GM18519 (cell line): ENCODE results near the gene SLC25A26.

Experiments
- ATAC-seq: cut with Tn5 transposase; IDR thresholded peaks from one replicate; pipeline ENCODE4 v1.9.1; 2021; ENCODE audit warnings: mild to moderate bottlenecking, moderate library complexity; ENCODE audit not compliant: unreplicated experiment, low FRiP score

SLC25A26 gene

DNA sequence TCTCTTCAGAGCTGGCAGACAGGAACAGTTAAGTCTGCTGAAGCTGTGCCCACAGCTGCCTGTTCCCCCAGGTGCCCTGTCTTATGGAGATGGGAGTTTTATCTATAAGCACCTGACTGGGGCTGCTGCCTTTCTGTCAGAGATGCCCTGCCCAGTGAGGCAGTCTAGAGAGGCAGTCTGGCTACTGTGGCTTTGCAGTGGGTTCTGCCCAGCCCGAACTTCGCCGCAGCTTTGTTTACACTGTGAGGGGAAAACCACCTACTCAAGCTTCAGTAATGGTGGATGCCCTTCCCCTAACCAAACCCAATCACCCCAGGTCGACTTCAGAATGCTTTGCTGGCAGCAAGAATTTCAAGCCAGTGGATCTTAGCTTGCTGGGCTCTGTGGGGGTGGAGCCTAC, 91.2 kb downstream of the SLC25A26 start:
- ATAC-seq = no peak

- ATAC-seq = no peak
Observed at GRCh38 chr3:66314455-66314854, 93.7 kb downstream of the SLC25A26 start.

GRCh38 chr3:66317750-66318376, 97.1 kb downstream of the SLC25A26 start:
- ATAC-seq = no peak

DNA sequence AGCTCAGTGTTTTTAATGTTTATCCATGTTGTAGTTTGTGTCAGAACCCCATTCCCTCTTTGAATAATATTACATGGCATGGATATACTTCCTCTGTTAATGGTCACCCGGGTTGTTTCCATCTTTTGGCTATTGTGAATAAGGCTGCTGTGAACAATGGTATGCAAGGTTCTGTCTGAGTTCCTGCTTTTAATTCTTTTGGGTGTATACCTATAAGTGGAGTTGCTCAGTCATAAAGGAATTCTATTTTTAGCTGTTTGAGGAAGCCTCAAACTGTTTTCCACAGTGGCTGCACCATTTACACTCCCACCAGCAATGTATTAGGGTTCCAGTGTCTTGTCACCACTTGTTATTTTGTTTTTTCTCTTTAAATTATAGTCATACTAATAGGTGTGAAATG, 99.6 kb downstream of the SLC25A26 start:
- ATAC-seq = no peak

GRCh38 chr3:66322436-66322835, 101.6 kb downstream of the SLC25A26 start:
- ATAC-seq = no peak

- no peak for ATAC-seq
Observed at GRCh38 chr3:66326340-66326739, 105.5 kb downstream of the SLC25A26 start.

DNA sequence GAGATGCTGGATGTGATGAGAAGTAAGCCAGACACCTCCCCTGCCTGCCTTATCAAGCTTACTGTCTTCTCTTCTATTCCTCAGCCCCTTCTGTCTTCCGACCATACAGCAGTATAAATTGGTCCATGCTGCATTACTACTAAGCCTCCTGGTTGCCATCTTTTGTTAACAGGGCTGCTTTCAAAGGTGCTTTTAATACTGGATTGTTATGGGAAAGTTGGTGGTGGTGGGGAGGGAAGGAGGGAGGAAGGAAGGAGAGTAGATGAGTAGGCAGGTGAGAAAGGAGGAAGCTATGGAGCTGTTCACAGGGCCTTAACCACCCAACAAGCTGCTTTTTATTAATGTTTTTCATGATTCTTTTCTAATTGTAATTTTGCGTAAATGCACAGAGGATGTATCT, 114.9 kb downstream of the SLC25A26 start:
- ATAC-seq = no peak

- no peak for ATAC-seq
Observed at GRCh38 chr3:66336333-66336766, 115.5 kb downstream of the SLC25A26 start.

GRCh38 chr3:66338927-66339326, 118.1 kb downstream of the SLC25A26 start:
- ATAC-seq = no peak

GRCh38 chr3:66342717-66343356, 122.0 kb downstream of the SLC25A26 start:
- ATAC-seq = no peak

GRCh38 chr3:66344391-66344811, 123.6 kb downstream of the SLC25A26 start:
- ATAC-seq = no peak

DNA sequence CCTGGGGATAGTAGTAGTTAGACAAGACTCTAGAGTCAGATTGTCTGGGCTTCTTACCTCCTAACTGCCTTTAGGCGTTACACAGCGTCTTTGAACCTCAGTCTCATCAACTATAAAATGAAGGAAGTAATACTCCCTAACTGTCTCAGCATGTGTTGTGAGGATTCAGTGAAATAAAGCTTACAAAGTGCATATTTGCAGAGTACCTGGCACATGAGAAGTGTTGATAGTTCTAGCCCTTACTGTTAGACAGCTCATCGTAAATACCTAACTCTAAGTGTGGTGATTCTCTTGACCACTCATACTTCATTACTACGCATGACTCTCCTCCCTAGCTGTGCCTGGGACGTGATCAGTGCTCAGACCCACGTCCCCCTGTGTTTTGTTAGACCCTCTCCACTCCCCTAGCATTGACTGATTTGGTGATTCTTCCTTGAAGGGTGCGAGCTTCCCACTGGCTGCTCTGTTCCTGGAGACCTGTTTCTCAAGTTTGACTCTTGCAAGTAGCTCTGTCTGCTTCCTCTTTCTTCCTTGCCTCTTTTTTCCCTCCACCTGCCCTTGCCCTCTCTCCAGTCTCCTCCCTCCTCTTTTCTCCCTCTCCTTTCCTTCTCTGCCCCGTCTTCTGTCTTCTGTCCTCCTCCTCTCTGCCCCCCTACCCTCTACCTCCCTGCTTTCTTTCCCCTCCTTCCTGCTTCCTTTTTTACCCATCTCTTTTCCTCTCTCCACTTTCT, 124.2 kb downstream of the SLC25A26 start:
- no peak for ATAC-seq

GRCh38 chr3:66348704-66349103, 127.9 kb downstream of the SLC25A26 start:
- no peak for ATAC-seq

DNA sequence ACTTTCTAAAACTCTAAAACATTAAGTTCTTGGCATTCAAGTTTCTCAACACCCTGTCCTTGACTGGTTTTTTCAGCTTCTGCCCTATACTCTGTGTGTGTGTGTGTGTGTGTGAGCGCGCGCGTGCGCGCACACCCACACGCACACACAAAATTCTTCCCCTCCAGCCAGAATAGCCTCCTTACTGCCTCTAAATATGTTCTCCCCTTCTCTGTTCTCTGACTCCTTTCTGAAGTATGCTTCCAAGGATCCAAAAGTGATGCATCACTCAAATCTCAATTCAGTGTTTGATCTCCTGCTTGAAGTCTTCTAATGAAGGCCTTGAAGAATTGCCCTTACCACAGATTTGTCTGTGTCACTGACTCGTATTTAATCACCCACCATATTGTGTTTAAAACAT, 129.8 kb downstream of the SLC25A26 start:
- ATAC-seq = no peak

DNA sequence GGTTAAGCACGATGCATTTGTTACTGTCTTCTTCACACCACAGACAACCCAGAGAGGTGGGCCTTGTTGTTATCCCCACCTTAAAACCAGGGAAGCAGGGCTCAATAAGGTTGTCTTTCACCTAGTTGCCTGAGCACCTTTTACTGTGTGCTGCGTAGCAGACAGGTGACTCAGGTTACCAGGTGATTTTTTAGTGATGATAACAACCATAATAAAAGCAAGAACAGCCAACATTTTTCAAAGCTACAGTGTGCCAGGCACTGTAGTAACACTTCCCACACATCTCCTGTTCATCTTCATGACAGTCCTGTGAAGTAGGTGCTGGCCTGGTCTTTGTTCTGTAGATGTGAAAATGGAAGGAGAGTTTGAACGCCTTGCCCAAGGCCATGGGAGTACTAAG, 132.2 kb downstream of the SLC25A26 start:
- no peak for ATAC-seq

DNA sequence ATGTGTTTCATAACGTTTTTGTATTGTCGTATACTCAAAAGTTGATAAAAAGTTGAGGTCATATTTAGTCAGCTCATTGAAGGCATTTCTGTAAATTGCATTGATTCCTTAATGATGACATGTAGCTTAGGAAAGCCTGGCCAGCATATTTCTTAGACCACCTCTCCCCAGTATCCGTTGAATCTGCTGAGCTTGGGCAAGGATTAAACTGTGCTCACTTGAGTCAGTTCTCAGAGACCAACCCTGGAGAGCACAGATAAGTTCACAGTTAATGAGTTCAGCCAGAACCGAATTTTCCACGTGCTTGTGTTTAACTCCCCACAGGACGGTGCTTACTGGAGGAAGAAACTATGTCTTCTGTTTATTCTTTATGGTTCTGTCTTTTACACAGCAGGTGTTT, 132.7 kb downstream of the SLC25A26 start:
- no peak for ATAC-seq

DNA sequence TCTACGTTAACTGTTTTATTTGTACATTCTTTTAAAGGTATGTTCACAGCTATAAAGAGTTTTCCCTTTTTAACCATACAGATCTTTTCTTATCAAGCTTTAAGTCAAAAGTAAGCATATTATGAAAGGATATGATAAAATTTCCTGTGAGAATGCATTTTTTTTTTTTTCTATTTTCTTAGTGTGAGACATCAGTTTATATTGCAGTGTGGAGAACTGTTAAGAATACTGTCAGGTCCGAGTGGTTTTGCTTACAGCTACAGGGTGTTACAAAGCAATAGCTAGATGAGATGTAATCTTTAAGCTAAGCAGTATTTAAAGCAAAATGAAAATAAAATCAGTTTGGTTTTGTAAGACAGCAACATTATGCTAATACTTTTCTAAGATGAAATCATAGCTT, 133.2 kb downstream of the SLC25A26 start:
- ATAC-seq = no peak

DNA sequence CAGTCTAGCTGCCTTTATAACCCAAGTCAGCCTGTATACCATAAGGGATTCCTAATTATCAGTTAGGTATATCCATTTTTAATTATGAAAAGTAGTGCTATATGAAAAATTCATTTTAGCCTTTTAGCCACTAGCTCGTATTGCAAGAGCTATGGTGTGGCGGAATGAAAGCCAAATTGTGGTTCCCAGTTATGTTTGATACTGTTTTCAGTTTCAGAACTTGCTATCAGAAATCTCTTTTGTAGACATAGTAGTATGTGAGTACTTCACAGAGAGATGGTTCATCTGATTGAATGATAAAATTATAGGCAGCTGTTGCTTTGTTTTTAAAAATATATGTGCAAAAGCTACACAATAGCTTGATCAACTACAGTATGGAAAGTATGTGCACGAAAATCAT, 134.6 kb downstream of the SLC25A26 start:
- peak; percentile 87 for ATAC-seq

DNA sequence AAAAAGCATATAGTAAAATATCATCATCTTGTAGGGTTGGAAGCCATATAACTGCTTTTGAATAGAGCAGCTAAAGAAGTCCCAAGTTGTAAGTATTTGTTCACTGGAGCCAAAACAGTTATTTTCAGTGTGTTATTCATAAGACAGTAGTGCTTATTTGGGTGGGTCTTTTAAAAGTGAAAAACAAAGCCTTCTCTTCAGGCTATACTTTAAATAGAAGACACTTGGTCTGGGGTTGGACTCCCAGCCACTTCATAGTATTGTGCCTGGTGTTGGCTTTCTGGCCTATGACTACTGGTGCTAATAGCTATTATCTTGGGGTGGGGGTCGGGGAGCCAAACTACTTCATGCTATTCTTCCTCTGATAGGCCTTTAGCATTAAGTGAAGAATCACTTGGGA, 135.2 kb downstream of the SLC25A26 start:
- no peak for ATAC-seq

- ATAC-seq = no peak
Observed at GRCh38 chr3:66361356-66361755, 140.6 kb downstream of the SLC25A26 start.

DNA sequence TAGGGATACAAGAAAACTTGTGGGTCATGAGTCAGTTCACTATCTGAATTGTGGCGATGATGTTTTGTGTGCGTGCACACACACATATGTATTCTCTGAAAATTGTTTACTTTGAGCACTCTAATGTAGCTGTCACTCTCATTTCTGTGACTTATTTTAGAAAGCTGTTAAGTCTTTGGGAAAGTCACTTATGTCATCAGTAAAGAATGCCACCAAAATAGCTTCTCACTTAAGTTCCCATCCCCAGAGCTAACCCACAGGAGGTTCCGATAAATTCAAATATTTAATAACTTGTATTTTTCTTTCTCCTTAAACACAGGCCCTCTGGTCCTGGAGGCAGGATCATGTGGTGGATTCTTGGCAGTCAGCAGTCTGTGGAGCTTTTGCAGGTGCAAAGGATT, 141.7 kb downstream of the SLC25A26 start:
- ATAC-seq = no peak

DNA sequence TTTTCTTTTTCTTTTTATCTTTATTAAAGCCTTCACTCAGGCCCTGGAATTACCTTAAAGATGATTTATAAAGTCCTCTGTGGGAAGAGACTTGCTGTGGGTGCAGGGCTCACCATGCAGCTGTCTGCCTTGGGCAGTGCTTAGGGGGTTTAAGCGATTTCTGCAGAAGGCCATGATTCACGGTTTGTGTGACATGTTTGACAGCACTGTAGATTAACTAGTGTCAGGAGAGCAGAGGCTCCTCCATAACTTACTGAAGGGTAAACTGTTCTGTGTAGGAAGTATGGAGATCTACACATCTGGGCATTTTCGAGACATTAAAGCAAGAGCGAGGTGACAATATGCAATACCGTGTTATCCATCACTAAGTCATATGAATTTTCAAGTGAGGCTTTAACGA, 142.3 kb downstream of the SLC25A26 start:
- no peak for ATAC-seq
